ENCODE measurements around the gene UBASH3B.

The UBASH3B gene

GRCh38 chr11:122769126-122769780, 113.7 kb downstream of the UBASH3B start:
- no peak for TF ChIP-seq REST (IDR thresholded peaks at IDR 0.05; ENCODE audit: insufficient read depth in 1 of 2, low read depth in 2 of 2, low read length in 2 of 2)
- TF ChIP-seq FOXP2 (optimal IDR thresholded peaks at IDR 0.05; ENCODE audit: borderline replicate concordance, extremely low read depth, extremely low read length, insufficient read depth), result no peak
- TF ChIP-seq SIN3A (IDR thresholded peaks at IDR 0.05; ENCODE audit: borderline replicate concordance, insufficient read depth, low read length), result no peak
- TF ChIP-seq POLR2AphosphoS5 (IDR thresholded peaks at IDR 0.05; ENCODE audit: low read depth, low read length), result no peak
- no peak for TF ChIP-seq TAF1 (IDR thresholded peaks at IDR 0.05; ENCODE audit: borderline replicate concordance, insufficient read depth, low read length)

- TF ChIP-seq FOXP2 (optimal IDR thresholded peaks at IDR 0.05; ENCODE audit: borderline replicate concordance, extremely low read depth, extremely low read length, insufficient read depth), result no peak
- no peak for TF ChIP-seq TAF1 (IDR thresholded peaks at IDR 0.05; ENCODE audit: borderline replicate concordance, insufficient read depth, low read length)
- TF ChIP-seq POLR2AphosphoS5 (IDR thresholded peaks at IDR 0.05; ENCODE audit: low read depth, low read length), result no peak
- TF ChIP-seq REST (IDR thresholded peaks at IDR 0.05; ENCODE audit: insufficient read depth in 1 of 2, low read depth in 2 of 2, low read length in 2 of 2), result no peak
- TF ChIP-seq SIN3A (IDR thresholded peaks at IDR 0.05; ENCODE audit: borderline replicate concordance, insufficient read depth, low read length), result no peak
These were observed 117.4 kb downstream of the UBASH3B start for GRCh38 chr11:122772945-122773344.

- TF ChIP-seq SIN3A (IDR thresholded peaks at IDR 0.05; ENCODE audit: borderline replicate concordance, insufficient read depth, low read length) (no peak), TAF1 (IDR thresholded peaks at IDR 0.05; ENCODE audit: borderline replicate concordance, insufficient read depth, low read length) (no peak), REST (IDR thresholded peaks at IDR 0.05; ENCODE audit: insufficient read depth in 1 of 2, low read depth in 2 of 2, low read length in 2 of 2) (no peak), POLR2AphosphoS5 (IDR thresholded peaks at IDR 0.05; ENCODE audit: low read depth, low read length) (no peak), FOXP2 (optimal IDR thresholded peaks at IDR 0.05; ENCODE audit: borderline replicate concordance, extremely low read depth, extremely low read length, insufficient read depth) (no peak)
These were observed 118.3 kb downstream of the UBASH3B start for GRCh38 chr11:122773781-122774266.

GRCh38 chr11:122775675-122776271, 120.3 kb downstream of the UBASH3B start:
- TF ChIP-seq POLR2AphosphoS5 (IDR thresholded peaks at IDR 0.05; ENCODE audit: low read depth, low read length) (no peak), REST (IDR thresholded peaks at IDR 0.05; ENCODE audit: insufficient read depth in 1 of 2, low read depth in 2 of 2, low read length in 2 of 2) (no peak), SIN3A (IDR thresholded peaks at IDR 0.05; ENCODE audit: borderline replicate concordance, insufficient read depth, low read length) (no peak), TAF1 (IDR thresholded peaks at IDR 0.05; ENCODE audit: borderline replicate concordance, insufficient read depth, low read length) (no peak), FOXP2 (optimal IDR thresholded peaks at IDR 0.05; ENCODE audit: borderline replicate concordance, extremely low read depth, extremely low read length, insufficient read depth) (no peak)

Measured in PFSK-1 (cell line).